Renal cortex interstitium (tissue), 11 donors: ENCODE data around the gene THBS2. TPM values are rescaled to one million over a fixed set of nuclear protein-coding genes. Genes with fewer than 3 reads are reported as not detected.
A peak's percentile ranks its signal among the peaks of the same experiment; 100 is the strongest.
"Not testable (repeated sequence)": the region's sequence is repeated elsewhere in the genome, so short reads cannot be mapped to it uniquely, and the experiment has no call there.

Experiments used
- DNase-seq, 11 donors: peaks; one replicate each; pipeline ENCODE4 v3.0.0-alpha.2; 2013; ENCODE audit warnings: low read depth in 9 of 11, low spot score in 4 of 11; ENCODE audit errors: extremely low read depth in 1 of 11
- polyA plus RNA-seq, 3 donors: library from polyadenylated mRNA; unstranded; fragments of 120-200 nt; gene quantifications; one replicate each; pipeline ENCODE4 v1.2.1, GENCODE V29; 2013; ENCODE audit not compliant: insufficient read length in 3 of 3

The THBS2 gene
- polyA plus RNA-seq, 3 donors: 9.0 to 15.1 (median 9.4) TPM

DNA sequence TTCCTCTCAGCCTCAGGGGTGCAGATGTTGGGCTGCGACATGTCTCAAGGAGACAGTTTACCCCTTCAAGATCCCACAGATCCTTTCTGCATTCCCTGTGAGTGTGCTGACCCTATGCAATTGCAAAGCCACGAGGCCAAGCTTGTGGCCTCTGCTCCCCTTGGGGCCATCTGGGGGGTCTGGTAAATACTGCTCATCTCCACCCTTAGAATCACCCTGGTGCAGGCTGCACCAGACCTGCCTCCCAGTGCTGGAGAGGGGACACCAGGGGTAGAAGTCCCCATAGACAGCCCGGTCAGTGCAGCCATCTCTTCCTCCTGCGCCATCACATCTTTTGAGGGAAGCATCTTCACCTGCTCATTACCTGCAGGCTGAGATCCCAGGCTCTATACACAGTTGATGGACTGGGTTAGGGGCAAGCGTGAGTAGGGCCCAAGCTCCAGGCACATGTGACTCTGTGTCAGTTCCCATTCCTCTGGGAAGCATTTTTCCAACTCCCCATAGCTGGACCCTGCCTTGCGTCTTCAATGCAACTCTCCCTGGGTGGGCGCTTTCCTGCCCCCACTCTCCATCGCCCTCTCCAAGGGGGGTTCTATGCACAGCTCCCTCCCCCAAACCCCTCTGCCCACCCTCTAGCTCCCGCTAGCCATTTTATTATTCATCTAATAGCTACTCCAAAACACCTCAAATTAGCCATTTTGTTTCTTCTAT is 53.9 kb downstream of the THBS2 start:
- no peak for DNase-seq

DNA sequence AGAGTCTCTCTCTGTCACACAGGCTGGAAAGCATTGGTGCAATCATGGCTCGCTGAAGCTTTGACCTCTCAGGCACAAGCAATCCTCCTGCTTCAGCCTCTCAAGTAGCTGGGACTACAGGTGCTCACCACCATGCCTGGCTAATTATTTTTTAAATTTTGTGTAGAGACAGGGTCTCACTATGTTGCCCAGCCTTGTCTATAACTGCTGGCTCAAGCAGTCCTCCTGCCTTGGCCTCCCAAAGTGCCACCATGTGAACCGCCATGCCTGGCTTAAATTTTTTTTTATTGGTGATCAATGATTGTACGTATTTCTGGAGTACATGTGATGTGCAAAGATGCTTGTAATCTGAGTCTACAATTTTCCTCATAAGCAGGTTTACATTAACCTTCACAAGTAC is 54.8 kb downstream of the THBS2 start:
- no peak for DNase-seq

DNA sequence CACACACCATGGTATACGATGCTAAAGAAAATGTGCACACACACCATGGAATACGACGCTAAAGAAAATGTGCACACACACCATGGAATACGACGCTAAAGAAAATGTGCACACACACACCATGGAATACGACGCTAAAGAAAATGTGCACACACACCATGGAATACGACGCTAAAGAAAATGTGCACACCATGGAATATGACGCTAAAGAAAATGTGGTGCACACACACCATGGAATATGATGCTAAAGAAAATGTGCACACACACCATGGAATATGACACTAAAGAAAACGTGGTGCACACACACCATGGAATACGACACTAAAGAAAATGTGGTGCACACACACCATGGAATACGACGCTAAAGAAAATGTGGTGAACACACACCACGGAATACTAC is 55.7 kb downstream of the THBS2 start:
- not testable (repeated sequence) for DNase-seq

DNA sequence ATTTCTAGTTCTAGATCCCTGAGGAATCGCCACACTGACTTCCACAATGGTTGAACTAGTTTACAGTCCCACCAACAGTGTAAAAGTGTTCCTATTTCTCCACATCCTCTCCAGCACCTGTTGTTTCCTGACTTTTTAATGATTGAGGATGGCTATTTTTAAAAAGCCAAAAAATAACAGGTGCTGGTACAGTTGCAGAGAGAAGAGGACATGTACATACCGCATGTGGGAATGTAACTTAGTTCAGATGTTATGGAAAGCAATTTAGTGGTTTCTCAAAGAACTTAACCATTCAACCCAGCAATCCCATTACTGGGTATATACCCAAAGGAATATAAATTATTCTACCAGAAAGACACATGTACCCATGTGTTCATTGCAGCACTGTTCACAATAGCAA is 57.4 kb downstream of the THBS2 start:
- not testable (repeated sequence) for DNase-seq

DNA sequence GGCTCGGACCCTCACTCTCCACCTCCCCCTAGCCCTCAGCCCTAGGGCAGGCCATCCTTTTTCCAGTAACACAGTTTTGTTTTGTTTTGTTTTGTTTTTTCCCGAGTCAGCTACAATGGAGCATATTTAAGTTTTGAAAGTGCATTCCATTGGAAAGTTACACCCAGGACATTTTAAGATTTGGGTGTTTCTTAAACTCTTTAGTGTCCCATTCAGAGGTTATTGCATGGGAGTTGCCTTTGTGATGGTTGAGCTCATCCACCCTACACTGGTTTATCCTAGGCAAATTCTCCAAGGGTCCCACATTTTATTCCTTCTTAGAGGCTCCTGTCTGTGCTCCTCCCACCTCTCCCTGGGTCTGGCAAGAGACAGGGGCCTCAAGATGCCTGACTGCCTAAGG is 58.9 kb downstream of the THBS2 start:
- no peak for DNase-seq

DNA sequence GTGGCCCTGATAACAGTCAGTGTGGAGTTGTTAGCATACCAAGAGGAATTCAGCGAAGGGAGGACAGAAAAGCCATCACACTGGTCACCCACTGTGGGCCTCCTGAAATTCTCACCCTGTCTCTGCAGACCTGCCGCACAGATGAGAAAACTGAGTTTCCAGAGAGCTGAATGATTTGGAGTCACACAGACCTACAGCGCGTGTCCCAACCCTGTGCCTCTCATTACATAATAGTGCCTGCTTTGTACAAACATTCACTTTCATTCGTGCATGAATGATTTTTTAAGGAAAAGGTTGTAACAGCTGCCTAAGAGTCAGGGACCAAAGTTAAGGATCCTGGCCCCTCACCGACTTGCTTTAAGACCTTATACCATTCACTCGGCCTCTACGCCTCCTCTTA is 62.7 kb downstream of the THBS2 start:
- DNase-seq: no peak

DNA sequence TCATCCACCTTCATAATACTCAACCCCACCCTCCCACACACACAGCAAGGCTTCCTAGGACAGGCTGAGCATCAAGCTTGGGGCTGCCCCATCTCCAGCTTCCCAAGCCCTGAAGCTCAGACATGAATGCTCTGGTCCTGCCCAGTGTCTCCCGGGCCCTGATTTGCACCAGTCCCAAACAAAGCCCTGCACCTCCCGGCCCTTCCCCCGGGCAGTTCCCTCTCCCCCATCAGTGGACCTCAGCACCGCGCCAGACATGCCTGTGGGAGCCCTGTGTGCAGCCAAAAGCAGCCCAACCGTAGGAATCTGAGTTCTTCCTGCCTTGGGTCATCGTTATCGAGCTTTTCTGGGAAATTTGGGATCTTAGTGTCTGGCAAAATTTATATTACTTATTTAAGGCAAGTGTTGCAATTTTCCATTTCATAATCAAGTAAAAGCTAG is 63.5 kb downstream of the THBS2 start:
- DNase-seq: peak in 5 of 11 donors; percentile 8 to 46 (median 39)

DNA sequence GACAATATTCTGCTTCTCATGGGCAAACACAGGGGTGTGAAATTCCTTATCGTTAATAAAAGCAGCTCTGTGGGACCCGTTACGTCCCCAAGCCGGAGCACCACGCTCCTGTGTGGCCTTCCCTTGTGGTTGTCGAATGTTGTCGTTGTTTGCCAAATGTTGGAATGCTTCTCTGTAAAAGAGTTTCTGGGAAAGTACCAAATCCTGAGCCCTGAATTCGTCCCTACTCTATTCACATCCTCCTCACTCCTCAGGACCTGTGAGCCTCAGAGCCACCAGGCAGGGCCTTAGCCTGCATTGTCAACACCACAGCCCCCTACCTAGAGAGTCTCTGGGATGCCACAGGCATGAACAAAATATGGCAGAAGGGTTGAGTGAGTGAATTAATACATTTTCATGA is 64.0 kb downstream of the THBS2 start:
- no peak for DNase-seq

DNA sequence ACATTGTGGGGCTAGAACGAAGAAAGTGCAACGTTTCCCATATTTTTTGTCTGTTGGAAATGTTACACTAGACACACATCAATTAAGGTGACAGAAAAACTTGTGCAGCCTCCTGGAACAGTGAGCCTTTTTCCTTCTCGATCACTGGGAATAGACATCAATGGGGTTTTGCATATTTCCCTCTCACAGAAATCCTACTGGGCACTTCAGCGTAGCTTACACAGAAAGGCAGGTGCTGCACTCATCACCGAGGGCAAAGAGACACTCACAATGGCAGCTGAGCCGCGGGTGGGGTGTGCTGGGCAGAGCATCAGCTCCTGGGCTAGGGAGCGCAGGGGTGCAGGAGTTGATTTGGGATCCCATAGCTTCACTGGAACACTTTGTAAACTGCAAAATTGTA is 64.5 kb downstream of the THBS2 start:
- no peak for DNase-seq

DNA sequence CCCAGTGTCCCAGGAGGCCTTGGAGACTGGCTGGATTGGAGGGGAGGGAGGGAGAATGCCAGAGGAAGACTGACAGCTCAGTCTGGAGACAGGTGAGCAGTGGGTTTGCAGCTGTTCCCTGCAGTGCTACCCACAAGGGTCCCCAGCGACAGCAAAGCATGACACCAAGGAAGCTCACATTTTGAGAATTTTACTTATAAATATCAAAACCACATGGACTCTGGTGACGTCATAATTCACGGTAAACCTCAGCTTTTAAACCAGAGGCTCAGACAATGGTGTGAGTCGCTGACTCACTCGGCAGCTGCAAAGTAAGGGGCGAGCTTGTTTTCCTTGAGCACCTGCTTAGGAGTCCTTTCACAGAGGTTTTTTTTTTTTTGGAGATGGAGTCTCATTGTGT is 65.2 kb downstream of the THBS2 start:
- no peak for DNase-seq

DNA sequence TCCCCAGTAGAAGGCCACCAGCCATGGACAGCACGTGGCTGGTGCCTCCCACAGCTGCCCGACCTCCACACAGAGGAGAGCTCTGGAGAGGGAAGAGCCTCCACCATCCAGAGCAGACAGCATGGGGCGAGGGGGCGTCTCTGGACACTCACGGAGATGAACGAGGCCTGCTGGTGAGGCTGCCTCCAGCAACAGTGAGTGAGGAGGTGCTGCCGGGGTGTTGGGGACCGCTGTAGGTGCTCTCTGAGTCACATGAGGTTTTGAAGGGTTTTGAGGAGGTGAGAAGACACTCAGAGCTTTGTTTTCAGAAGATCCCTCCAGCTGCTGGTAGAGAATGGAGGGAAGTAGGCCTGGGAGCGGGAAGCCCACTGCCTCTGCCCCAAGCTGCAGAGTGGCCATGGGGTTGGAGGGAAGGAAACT is 65.6 kb downstream of the THBS2 start:
- DNase-seq: no peak

DNA sequence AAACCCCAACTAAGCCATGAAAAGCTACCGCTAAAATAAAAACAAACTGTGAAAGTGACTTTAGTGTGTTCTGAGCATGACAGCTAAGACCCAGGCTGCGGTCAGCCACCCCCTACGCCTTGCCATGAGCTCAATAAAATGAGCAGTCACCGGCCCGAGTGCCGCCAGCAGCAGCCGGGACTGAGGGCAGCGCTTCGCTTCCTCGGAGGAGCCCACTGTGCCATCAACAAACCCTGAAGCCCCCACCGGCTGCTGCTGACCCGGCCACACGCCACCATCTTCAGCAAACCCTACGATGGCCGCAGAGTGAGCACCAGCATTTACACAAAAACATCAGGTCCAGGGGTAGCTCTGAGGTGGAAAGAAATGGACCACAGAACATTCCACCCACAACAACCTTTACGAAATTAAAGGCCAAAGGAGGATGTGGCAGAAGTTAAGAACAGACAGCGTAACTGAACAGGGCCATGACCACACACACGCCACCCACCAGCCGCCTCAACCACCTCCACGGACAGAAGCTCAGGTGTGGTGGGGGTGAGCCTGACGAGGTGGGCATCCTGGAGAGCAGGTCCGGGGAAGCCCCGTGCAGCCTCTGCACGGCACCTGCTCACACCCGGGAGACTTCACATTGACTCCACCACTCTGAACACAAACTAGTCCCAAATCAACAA is 67.0 kb downstream of the THBS2 start:
- no peak for DNase-seq

DNA sequence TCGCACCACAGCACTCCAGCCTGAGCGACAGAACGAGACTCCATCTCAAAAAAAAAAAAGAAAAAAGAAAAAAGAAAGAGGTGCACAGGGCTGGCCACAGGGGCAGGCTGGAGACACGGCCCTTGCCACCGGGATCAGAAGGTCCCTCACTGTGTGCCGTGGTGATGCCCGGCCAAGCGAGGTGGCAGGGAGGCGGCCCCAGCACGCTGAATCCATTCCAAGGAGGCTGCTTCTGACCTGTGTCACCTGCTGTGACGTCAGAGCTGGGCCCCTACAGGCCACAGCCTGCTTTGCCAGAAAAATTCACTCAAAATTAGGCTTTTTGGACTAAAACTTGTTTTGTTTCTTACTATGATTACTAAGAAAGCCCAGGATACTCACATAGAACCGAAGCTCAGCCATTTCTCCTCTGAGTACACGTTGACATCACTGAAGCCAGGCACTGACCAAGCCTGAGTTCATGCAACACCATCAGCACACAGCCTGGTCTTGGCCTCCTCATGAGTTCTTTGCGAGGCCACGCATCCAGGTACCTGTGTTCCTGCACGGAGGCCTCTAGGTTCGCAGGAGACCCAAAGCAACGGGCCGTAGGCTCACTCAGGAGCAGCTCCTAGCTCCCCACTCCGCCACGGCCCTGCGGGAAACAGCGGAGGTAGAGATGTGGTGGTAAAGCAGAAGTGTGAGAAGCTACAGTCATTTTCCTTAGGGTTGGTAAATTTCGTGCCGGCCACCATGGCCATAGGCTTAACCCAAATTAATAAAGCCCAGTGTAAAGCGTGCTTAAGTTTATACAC is 67.8 kb downstream of the THBS2 start:
- DNase-seq: no peak

DNA sequence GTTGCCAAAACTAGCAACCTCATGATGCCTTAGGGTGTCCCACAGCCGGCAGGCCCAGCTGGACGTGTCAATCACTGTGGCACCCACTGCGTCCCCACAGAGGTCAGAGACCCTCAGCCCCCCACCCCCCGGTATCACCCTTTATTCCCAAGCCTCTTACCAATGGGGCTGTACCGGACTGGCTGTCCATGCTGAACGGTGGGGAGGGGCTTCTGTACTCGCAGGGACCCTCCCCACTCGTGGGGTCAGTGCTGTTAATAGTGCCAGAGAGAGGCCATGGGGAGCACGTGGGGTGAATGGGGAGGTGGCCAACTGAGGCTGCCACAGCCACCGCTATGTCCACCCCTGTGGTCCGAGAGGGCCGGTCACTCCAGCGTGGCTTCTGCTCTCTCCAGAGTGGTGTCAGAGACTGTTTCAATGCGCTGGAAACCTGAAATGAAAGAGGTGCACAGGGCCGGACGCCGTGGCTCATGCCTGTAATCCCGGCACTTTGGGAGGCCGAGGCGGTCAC is 68.6 kb downstream of the THBS2 start:
- no peak for DNase-seq

DNA sequence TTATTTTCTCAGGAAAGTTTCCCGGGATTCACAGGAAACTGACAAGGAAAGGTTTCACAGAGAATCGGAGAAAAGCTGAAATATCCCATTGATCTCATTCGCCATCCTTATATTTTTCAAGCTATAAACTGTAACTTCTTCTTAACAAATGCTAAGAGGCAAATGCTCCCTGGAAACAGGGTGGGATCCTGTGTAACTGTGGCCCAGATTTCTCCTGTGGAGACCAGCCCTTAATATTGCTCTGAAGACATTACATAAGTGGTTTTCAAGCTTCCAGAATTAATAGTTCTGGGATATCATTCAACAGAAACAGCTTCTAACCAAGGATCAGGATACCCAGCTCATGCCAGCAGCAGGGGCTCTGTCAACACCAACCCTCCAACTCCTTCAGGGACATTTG is 69.2 kb downstream of the THBS2 start:
- DNase-seq: no peak

DNA sequence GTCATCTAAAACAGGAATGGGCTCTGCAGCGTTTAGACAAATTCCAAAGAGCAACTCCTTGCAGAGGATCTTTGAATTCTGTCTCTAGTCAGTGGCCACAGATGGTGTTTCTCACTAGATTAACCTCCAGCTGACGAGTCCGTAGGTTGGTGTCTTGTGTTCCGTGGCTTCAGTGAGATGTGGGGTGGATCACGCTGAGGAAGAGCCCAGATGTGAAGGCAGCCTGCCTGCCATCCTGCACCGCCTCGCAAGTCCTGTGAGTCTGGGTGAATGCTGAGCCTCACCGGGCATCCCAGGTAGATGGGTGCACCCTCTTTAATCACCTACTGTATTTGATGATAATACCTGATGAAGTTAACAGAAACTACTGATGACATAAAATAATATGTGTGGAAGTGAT is 70.4 kb downstream of the THBS2 start:
- DNase-seq: no peak

DNA sequence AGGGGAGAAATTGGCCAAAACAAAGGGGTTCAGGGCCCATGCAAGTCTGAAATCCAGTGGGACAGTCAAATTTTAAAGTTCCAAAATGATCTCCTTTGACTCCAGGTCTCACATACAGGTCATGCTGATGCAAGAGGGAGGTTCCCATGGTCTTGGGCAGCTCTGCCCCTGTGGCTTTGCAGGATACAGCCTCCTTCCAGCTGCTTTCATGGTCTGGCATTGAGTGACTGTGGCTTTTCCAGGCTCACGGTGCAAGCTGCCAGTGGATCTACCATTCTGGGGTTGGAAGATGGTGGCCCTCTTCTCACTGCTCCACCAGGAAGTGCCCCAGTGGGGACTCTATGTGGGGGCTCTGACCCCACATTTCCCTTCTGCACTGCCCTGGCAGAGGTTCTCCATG is 73.8 kb downstream of the THBS2 start:
- not testable (repeated sequence) for DNase-seq

DNA sequence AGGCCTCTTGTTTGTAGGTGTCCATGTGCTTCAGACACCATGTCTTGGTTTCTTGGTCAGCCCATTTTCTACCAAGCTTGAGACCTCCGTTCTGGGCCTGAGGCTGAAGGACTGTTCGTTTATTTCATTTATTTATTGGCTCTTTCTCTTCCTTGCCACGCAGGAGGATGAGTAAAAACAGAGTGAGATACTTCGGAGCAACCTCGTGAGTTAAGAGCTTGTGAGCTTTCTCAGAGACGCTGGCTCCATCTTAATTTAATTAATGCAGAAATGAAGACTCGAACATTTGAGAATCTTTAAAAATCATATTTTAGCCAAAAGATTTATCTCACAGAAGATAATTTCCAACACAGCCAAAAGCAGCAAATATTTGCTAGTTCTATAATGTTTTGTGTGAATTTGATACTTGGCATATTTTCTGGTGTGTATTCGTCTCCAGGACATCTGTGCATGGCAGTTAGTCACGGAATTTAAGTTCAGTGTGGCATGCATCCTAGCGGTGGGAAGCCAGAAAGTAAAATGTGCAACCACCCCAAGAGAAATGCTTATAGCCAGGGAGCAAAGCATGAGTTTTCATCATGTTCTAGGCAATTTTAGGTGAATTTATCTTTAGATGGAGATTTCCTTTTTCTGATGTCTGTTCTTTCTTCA is 76.0 kb downstream of the THBS2 start:
- DNase-seq: no peak

DNA sequence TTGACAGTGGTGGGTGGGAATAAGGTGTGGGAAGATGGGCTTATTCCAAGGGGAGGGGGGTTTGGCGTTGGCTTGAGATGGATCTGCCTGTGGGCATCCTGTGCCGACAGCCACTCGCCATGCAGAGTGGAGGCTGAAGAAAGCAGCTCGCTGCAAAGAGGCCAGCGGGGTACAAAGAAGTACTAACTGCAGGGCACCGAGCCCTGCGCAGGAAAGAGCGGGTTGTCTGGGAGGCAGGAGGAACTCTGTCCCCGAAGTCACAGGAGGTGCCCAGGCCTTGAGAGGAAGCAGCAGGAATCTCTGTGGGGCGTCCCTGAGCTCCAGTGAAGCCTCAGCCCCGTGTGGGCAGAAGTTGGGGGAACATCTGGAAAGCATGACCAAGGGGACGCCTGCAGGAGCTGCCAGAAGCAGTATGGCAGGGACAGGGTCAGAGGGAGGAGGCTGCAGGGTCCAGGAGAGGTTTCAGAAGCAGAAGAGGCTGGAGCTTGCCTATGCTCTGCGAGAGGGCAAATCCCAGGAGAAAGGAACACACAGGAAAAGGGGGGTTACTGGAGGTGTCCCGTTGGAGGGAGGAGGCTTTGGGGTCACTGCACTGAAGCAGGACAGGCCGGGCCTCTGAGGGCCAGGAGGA is 77.2 kb downstream of the THBS2 start:
- DNase-seq: no peak
